Activated CD8-positive, alpha-beta memory T cell treated with anti-CD3 and anti-CD28 coated beads, Interleukin-2, amount 10 ng/mL, durations not matched to agents 7 days and 5 days (primary cell): ENCODE data around the gene ACER2. TPM values are rescaled to one million over a fixed set of nuclear protein-coding genes. Genes with fewer than 3 reads are reported as not detected.
A peak's percentile ranks its signal among the peaks of the same experiment; 100 is the strongest.

ENCODE experiments used
- ATAC-seq: fragments of 150-1000 bp; cut with Tn5 transposase; one replicate; pipeline ENCODE4 v1.10.0; 2021; ENCODE audit warnings: moderate library complexity
- CTCF ChIA-PET: fragments of 350-600 bp; sonication (Branson Sonifier 250); formaldehyde crosslinking; loops from one replicate; lab custom pipeline; 2021; ENCODE audit warnings: antibody characterized with exemption; lab: Charles Lee
- DNase-seq: peaks from one replicate; pipeline ENCODE4 v3.0.0-alpha.2; 2020
- H3K27ac Mint-ChIP-seq: one replicate; pipeline ENCODE4 v1.8.0; 2021; ENCODE audit warnings: mild to moderate bottlenecking, mixed read lengths
- H3K27me3 Mint-ChIP-seq: one replicate; pipeline ENCODE4 v1.8.0; 2021; ENCODE audit warnings: mixed read lengths
- H3K36me3 Mint-ChIP-seq: one replicate; pipeline ENCODE4 v1.8.0; 2021; ENCODE audit warnings: mild to moderate bottlenecking, mixed read lengths
- H3K4me1 Mint-ChIP-seq: one replicate; pipeline ENCODE4 v1.8.0; 2021; ENCODE audit warnings: mixed read lengths
- H3K4me3 Mint-ChIP-seq: one replicate; pipeline ENCODE4 v1.8.0; 2021; ENCODE audit warnings: mild to moderate bottlenecking, moderate library complexity, mixed read lengths
- H3K9me3 Mint-ChIP-seq: one replicate; pipeline ENCODE4 v1.8.0; 2022; ENCODE audit warnings: low read depth, mixed read lengths
- total RNA-seq, 2 experiments: library from RNA; stranded (reverse); gene quantifications; one replicate each; pipeline ENCODE4 v1.2.3, GENCODE V29; 2021

ACER2 gene
- total RNA-seq, 2 experiments from 2014 or later: 1.9 to 2.1 TPM

DNA sequence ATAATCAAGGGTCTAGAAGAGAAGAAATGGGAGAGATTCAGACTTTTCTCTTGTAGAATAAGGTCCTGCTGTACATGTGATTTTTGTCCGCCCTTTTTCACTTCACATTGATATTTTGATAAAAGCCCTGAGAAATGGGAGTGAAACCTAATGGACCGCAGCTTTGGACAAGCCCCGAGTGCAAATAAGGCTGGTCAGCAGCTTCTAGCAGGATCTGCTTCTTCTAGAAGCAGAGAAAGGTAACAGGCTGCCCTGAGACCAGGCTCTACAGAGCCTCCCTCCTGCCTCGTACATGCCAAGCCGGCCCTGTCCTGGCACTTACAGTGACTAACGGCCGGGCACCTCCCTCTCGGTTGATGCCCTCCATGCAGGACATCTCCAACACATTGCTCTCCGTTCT is 33.4 kb downstream of the ACER2 start:
- no peak for ATAC-seq
- H3K27me3 Mint-ChIP-seq: no peaks in the 10 kb centered on the region
- H3K4me1 Mint-ChIP-seq: peaks cover 17% of the 10 kb centered on the region
- H3K27ac Mint-ChIP-seq: peak overlapping the region; percentile 79
- H3K4me3 Mint-ChIP-seq: peak overlapping the region; percentile 71
- no peak for DNase-seq
- peaks cover 5% of the 10 kb centered on the region for H3K36me3 Mint-ChIP-seq
- H3K9me3 Mint-ChIP-seq: no peaks in the 10 kb centered on the region
- CTCF ChIA-PET: interaction anchor here (0.8 to 5.6 kb wide), 4 partner anchors 12 to 22 kb away, joined by 3 to 37 read pairs (median 16); no protein-coding TSS in a partner anchor

DNA sequence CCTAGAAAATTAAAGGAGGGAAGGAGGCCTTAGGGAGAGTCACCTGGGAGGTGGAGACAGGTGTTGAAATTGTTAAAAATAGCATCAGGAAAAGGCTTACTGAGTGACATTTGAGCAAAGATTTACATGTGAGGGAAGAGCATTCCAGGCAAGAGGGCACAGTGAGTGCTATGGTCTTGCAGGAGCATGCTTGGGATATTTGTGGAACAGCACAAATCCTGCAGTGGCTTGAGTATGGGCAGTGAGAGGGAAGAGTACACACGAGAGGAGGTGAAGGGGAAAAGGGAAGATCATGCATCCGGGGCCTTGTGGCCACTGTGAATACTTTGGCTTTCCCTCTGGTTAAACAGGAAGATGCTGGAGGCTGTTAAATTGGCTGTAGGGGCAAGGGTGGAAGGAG is 36.6 kb downstream of the ACER2 start:
- Mint-ChIP-seq H3K9me3 (no peaks in the 10 kb centered on the region), H3K4me3 (no peak overlapping the region), H3K27me3 (no peaks in the 10 kb centered on the region), H3K36me3 (peaks cover 4% of the 10 kb centered on the region), H3K27ac (no peak overlapping the region), H3K4me1 (peaks cover 16% of the 10 kb centered on the region)
- ATAC-seq: no peak
- CTCF ChIA-PET: interaction anchor here (1.1 to 2.1 kb wide), 2 partner anchors 19 to 20 kb away, joined by 3 to 12 read pairs; no protein-coding TSS in a partner anchor
- no peak for DNase-seq

DNA sequence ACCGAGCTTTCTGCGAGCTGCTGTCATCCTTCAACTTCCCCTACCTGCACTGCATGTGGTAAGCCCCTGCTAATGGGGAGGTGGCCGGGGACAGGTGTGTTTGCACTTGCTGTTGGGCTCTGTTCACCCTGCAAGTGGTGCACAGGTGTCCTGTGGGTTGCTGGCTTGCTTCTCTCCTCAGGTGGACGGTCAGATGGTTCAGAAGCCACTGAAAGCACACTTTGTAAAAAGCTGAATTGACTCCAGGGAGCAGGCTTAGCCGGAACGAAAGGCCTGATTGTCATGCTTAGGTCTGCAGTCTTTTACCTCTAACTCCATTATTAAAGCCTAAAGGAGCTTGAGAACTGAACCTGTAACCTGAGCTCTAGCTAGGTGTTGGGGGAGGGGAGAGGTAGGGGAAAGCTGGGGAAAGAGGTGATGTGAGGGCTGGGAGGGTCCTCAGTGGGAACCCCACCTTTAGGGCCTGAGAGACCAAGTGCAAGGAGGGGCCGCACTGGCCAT is 37.6 kb downstream of the ACER2 start:
- ATAC-seq (no peak), DNase-seq (no peak)
- CTCF ChIA-PET: interaction anchor here (1.0 to 1.2 kb wide), 3 partner anchors 11 to 25 kb away, joined by 3 to 5 read pairs (median 3); no protein-coding TSS in a partner anchor
- no peak overlapping the region for H3K4me3 Mint-ChIP-seq
- no peaks in the 10 kb centered on the region for H3K9me3 Mint-ChIP-seq
- H3K27me3 Mint-ChIP-seq: no peaks in the 10 kb centered on the region
- no peak overlapping the region for H3K27ac Mint-ChIP-seq
- H3K4me1 Mint-ChIP-seq: peaks cover 10% of the 10 kb centered on the region
- H3K36me3 Mint-ChIP-seq: peaks cover 1% of the 10 kb centered on the region

DNA sequence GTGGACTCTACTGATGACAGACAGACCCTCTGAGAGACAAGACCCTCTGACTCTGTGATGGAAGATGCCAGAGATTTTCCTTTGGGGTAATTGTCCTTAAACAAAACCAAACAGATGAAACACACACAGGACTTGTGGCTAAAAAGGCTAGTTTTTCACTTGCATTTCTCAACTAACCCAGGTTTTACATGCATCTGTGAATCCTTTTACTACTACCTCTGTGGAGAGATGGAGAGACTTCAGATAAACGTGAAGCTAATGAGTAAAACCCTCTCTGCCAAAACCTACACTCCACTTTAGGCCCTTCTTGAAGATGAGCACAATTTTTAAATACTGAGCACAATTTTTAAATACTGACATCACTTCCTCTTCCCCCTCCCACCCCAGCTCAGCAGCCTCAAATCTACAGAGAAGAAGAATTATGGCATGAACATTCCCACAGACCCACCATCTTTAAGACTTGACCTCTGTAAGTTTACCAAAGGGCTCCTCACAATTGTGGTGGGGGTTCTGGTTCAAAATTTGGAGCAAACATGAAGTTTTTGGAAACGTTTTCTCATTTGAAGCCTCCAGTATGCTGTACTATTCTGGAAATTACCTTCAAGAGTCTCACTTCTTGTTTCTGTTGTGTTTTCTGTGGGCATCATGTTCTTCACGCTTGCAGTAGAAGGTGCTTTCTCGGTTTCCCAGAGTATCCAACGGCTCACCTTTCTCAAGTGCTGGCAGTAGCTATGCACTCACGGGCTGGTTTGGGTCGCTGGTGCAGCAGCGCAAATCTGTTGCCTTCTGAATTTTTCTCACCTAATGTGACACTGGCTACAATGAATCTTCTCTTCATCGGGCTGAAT is 42.7 kb downstream of the ACER2 start:
- peaks cover 2% of the 10 kb centered on the region for H3K4me1 Mint-ChIP-seq
- CTCF ChIA-PET: interaction anchor here (1.3 kb wide), 1 partner anchor 13 kb away, joined by 6 read pairs; no protein-coding TSS in a partner anchor
- no peaks in the 10 kb centered on the region for H3K27me3 Mint-ChIP-seq
- H3K9me3 Mint-ChIP-seq: no peaks in the 10 kb centered on the region
- H3K27ac Mint-ChIP-seq: no peak overlapping the region
- ATAC-seq (no peak), DNase-seq (no peak)
- no peaks in the 10 kb centered on the region for H3K36me3 Mint-ChIP-seq
- no peak overlapping the region for H3K4me3 Mint-ChIP-seq

DNA sequence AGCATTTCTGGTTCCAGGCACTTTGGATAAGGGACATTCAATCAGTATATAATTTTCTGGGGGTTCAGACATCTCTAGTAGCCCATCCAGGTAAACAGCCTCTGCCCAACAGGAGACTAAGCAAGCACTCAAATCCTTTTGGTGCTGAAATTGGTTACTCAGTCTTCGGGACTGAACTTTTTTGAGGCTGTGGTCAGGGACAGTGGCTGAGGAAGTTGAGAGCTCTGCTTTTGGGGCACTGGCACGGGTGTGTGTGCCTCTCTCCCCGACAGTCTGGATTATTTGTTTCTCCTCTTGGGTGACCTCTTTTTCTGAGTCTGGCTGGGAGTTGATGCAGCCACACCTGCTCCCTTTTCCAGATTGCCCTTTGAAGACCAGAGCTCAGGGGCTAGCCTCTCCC is 47.6 kb downstream of the ACER2 start:
- no peak overlapping the region for H3K27ac Mint-ChIP-seq
- no peaks in the 10 kb centered on the region for H3K9me3 Mint-ChIP-seq
- peaks cover 15% of the 10 kb centered on the region for H3K4me1 Mint-ChIP-seq
- no peak for DNase-seq
- H3K4me3 Mint-ChIP-seq: no peak overlapping the region
- no peaks in the 10 kb centered on the region for H3K36me3 Mint-ChIP-seq
- CTCF ChIA-PET: interaction anchor here (0.8 to 5.3 kb wide), 17 partner anchors 9 to 431 kb away, joined by 3 to 71 read pairs (median 3); partner anchors contain the start of gene RRAGA
- H3K27me3 Mint-ChIP-seq: no peaks in the 10 kb centered on the region
- no peak for ATAC-seq

DNA sequence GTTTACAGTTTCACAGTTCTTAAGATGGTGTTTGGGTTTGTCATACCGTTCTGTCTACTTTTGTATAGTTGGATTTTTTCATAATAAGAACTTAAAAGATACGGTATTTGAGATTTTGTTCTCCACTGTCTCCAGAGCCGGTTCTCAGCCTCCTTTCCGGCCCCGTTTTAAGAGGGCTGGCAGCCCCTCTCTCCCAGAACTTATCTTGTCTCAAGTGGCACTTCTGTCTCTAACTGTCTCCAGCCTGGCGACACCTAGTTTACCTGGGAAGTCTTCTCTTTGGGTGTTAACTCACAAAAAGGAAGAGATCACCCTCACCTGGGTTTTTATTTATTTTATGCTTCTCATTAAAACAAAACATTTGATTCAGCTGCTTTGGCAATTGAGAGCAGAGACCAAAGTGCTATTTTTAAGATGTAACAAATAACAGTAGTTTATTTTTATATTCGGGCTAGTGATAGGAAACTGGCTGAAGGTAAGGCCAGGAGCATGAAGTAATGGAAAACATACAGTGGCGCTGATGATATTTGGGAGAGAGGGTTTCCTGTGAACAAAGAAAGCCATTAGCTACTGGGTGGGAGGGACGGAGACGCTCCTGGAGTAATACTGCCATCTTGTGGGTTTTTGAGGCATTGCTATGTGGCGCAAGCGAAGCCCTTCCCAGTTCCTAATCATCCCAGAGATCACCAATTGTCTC is 48.3 kb downstream of the ACER2 start:
- DNase-seq (peak; percentile 74), ATAC-seq (peak; percentile 95)
- Mint-ChIP-seq H3K27me3 (no peaks in the 10 kb centered on the region), H3K27ac (no peak overlapping the region), H3K4me1 (peaks cover 15% of the 10 kb centered on the region), H3K36me3 (no peaks in the 10 kb centered on the region), H3K4me3 (peak overlapping the region; percentile 53), H3K9me3 (no peaks in the 10 kb centered on the region)
- CTCF ChIA-PET: interaction anchor here (0.6 to 5.3 kb wide), 39 partner anchors 8 to 432 kb away, joined by 3 to 71 read pairs (median 3); partner anchors contain the start of genes DENND4C, RPS6 and RRAGA

DNA sequence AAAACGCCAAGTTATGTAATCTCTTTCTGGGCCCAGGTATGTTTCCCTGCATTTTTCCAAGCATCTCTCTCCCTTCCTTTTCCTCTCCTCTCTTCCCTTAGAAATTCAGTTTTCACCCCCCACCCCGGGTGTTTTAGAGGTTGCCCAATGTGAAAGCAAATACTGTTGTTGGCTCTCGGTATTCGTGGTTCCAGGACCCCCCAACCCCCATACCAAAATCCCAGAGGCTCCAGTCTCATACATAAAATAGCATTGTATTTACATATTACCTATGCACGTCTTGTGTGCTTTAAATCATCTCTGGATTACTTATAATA is 48.8 kb downstream of the ACER2 start:
- CTCF ChIA-PET: interaction anchor here (0.7 to 5.3 kb wide), 21 partner anchors 8 to 408 kb away, joined by 3 to 71 read pairs (median 4); partner anchors contain the start of genes DENND4C and RRAGA
- Mint-ChIP-seq H3K27me3 (no peaks in the 10 kb centered on the region), H3K27ac (no peak overlapping the region), H3K4me3 (peak overlapping the region; percentile 53), H3K36me3 (no peaks in the 10 kb centered on the region), H3K4me1 (peaks cover 15% of the 10 kb centered on the region), H3K9me3 (no peaks in the 10 kb centered on the region)
- DNase-seq (no peak), ATAC-seq (peak; percentile 6)

DNA sequence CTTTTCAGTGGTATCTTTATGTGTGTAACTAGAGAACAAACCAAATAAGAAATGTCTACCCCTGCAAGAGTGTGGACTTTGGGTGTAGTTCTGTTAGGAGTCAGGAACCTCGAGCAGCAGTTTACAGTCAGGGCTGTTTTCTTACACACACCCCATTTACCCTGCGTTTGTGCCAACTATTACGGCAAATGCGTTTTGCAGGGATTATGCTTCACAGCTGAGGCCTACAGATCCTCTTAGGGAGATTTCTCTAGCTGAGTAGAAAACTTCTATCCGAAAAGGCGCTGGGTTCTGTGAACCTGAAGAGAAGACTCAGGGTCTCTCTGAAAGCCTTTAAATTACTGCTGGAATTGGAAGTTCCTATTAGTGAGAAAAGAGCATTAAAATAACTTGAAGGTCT is 51.4 kb downstream of the ACER2 start:
- Mint-ChIP-seq H3K4me1 (peaks cover 24% of the 10 kb centered on the region), H3K36me3 (no peaks in the 10 kb centered on the region), H3K27ac (no peak overlapping the region), H3K4me3 (no peak overlapping the region), H3K9me3 (no peaks in the 10 kb centered on the region), H3K27me3 (no peaks in the 10 kb centered on the region)
- CTCF ChIA-PET: interaction anchor here (0.7 kb wide), 1 partner anchor 11 kb away, joined by 3 read pairs; no protein-coding TSS in a partner anchor
- ATAC-seq: no peak
- no peak for DNase-seq

DNA sequence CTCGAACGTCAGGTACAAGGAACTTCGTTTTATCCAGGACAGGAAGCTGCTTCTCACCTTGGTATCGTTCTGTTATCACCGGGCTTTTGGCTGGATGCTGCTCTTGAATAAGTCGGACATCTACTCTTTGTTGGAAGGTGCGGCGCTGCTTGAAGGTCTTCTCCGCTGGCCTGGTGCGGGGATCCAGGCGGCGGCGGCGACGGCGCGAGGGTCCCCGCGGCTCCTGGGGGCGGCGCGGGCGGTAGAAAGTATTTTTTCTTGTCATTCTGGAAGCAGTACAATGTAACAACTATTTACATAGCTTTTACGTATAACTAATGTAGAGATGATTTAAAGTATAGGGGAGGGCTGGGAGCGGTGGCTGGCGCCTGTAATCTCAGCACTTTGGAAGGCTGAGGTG is 52.3 kb downstream of the ACER2 start:
- ATAC-seq (no peak), DNase-seq (no peak)
- CTCF ChIA-PET: interaction anchor here (0.6 to 1.6 kb wide), 2 partner anchors 286 to 482 kb away, joined by 3 to 4 read pairs; no protein-coding TSS in a partner anchor
- no peaks in the 10 kb centered on the region for H3K36me3 Mint-ChIP-seq
- no peaks in the 10 kb centered on the region for H3K27me3 Mint-ChIP-seq
- no peak overlapping the region for H3K4me3 Mint-ChIP-seq
- H3K27ac Mint-ChIP-seq: no peak overlapping the region
- peaks cover 25% of the 10 kb centered on the region for H3K4me1 Mint-ChIP-seq
- H3K9me3 Mint-ChIP-seq: no peaks in the 10 kb centered on the region

DNA sequence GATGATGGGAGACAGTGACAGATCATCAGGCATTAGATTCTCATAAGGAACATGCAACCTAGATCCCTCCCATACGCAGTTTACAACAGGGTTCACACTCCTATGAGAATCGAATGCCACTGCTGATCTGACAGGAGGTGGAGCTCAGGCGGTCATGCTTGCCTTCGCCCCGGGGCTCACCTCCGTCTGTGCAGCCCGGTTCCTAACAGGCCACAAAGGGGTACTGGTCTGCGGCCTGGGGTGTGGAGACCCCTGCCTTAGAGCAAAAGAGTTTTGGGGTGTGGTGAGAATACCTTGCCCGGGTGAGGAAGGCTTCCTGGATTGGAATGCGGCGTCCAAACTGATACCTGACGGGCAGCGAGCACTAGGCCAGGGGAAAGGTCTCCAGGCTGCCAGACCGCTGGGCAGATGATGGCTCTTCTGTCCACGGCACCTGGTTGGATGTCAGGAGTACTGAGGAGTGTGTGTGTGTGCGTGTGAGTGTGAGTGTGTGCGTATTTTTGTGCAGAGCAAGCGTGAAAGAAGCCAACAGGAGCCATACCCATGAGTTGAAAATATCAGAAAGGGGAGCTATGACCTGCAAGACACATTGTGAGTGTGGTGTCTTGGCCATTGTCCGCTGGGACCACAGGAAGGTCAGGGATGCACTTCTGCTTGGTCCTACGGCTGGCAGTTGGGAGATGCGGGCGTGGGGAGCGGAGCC is 55.4 kb downstream of the ACER2 start:
- CTCF ChIA-PET: interaction anchor here (0.6 to 4.3 kb wide), 70 partner anchors 9 to 1643 kb away, joined by 3 to 71 read pairs (median 4); partner anchors contain the start of genes ACER2, DENND4C and RRAGA
- DNase-seq (no peak), ATAC-seq (no peak)
- no peaks in the 10 kb centered on the region for H3K36me3 Mint-ChIP-seq
- peak overlapping the region; percentile 74 for H3K4me3 Mint-ChIP-seq
- no peaks in the 10 kb centered on the region for H3K27me3 Mint-ChIP-seq
- no peak overlapping the region for H3K27ac Mint-ChIP-seq
- H3K4me1 Mint-ChIP-seq: peaks cover 11% of the 10 kb centered on the region
- H3K9me3 Mint-ChIP-seq: no peaks in the 10 kb centered on the region

DNA sequence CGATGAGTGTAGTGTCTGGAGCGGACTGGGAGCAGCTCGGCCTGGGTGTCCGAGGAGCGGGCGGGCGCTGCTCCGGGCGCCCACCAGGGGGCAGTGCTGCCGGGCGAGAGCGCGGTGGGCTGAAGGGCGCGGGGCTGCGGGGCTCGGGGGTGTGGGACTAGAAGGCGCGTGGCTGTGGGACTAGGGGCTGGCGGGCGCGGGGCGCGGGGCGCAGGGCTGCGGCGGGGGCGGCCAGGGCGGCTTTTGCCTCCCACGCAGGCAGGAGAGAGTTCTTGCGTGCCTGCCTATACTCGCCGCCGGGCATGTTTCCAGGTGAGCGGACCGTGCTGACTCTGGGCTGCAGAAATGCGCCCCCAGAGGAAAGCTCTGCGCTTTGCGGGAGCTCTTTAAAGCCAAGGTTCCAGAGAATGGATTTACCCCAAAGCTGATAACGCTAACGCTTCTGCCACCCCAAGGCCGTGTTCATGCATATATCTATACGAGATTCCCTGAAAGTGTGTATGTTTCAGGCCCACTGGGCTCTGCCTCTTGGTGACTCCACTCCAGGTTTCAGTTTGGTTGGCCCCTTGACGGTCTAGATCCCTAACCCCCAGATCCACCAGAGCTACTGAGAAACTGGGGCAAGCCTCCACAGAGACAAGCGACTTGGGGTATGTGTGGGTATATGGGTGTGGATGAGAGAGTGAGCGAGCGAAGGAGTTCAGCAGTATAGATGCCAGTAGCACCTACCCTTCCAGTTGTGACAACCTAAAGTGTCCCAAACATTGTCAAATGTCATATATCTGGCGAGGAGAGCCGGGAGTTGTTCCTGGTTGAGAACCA is 56.2 kb downstream of the ACER2 start:
- Mint-ChIP-seq H3K27me3 (no peaks in the 10 kb centered on the region), H3K27ac (no peak overlapping the region), H3K36me3 (no peaks in the 10 kb centered on the region), H3K4me1 (peaks cover 11% of the 10 kb centered on the region), H3K9me3 (no peaks in the 10 kb centered on the region), H3K4me3 (peak overlapping the region; percentile 74)
- CTCF ChIA-PET: interaction anchor here (0.6 to 4.3 kb wide), 79 partner anchors 10 to 1642 kb away, joined by 3 to 71 read pairs (median 4); partner anchors contain the start of genes ACER2, DENND4C and RRAGA
- ATAC-seq (peak; percentile 96), DNase-seq (peak; percentile 76)
